ENCODE results near the gene TPCN1. TPM values are rescaled to one million over a fixed set of nuclear protein-coding genes. Genes with fewer than 3 reads are reported as not detected.

Gene TPCN1
- total RNA-seq, 1 experiment from 2014 or later = 43.0 TPM

DNA sequence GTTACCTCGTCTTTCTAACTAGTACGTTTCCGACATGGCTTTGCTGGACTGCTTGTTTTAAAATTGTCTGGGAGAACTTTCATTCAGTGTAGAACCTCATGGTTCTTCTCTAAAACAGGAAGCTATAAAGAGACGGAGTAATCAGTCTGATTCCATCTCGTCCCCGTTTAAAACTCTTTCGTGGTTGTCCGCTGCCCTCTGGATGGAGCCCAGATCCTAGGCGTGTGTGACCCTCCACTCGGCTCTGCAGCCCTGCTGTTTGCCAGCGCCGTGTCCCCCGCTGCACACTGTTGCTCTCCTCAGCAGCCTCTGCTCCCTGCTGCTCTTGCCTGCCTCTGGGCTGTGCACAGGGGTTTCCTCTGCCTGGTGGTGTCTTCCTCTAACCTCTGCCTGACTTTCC, 63.5 kb downstream of the TPCN1 start:
- POLR2A ChIA-PET = no interaction called here
- DNase-seq (ENCODE audit: unreplicated experiment) = no peak
- intact Hi-C loops (cut with micrococcal nuclease) = no loop called here
- no peaks in the 10 kb centered on the region for H3K9me3 Mint-ChIP-seq (ENCODE audit: unreplicated experiment)
- CTCF ChIA-PET = interaction anchor here (1.3 kb wide), 1 partner anchor 141 kb away, joined by 7 read pairs; no protein-coding TSS in a partner anchor
- H3K4me1 Mint-ChIP-seq (ENCODE audit: insufficient read depth, unreplicated experiment) = no peaks in the 10 kb centered on the region
- BruUV-seq (replicated peaks) = no TSS peak
- H3K36me3 Mint-ChIP-seq (ENCODE audit: insufficient read depth, unreplicated experiment) = peaks cover 93% of the 10 kb centered on the region
- H3K27ac Mint-ChIP-seq (ENCODE audit: low read depth, unreplicated experiment) = no peak overlapping the region
- TF ChIP-seq, protein P1, sequence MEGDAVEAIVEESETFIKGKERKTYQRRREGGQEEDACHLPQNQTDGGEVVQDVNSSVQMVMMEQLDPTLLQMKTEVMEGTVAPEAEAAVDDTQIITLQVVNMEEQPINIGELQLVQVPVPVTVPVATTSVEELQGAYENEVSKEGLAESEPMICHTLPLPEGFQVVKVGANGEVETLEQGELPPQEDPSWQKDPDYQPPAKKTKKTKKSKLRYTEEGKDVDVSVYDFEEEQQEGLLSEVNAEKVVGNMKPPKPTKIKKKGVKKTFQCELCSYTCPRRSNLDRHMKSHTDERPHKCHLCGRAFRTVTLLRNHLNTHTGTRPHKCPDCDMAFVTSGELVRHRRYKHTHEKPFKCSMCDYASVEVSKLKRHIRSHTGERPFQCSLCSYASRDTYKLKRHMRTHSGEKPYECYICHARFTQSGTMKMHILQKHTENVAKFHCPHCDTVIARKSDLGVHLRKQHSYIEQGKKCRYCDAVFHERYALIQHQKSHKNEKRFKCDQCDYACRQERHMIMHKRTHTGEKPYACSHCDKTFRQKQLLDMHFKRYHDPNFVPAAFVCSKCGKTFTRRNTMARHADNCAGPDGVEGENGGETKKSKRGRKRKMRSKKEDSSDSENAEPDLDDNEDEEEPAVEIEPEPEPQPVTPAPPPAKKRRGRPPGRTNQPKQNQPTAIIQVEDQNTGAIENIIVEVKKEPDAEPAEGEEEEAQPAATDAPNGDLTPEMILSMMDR (IDR thresholded peaks at IDR 0.05; ENCODE audit: unreplicated experiment) = no peak
- H3K4me3 Mint-ChIP-seq (ENCODE audit: unreplicated experiment) = no peak overlapping the region
- no peaks in the 10 kb centered on the region for H3K27me3 Mint-ChIP-seq (ENCODE audit: insufficient read depth, unreplicated experiment)

DNA sequence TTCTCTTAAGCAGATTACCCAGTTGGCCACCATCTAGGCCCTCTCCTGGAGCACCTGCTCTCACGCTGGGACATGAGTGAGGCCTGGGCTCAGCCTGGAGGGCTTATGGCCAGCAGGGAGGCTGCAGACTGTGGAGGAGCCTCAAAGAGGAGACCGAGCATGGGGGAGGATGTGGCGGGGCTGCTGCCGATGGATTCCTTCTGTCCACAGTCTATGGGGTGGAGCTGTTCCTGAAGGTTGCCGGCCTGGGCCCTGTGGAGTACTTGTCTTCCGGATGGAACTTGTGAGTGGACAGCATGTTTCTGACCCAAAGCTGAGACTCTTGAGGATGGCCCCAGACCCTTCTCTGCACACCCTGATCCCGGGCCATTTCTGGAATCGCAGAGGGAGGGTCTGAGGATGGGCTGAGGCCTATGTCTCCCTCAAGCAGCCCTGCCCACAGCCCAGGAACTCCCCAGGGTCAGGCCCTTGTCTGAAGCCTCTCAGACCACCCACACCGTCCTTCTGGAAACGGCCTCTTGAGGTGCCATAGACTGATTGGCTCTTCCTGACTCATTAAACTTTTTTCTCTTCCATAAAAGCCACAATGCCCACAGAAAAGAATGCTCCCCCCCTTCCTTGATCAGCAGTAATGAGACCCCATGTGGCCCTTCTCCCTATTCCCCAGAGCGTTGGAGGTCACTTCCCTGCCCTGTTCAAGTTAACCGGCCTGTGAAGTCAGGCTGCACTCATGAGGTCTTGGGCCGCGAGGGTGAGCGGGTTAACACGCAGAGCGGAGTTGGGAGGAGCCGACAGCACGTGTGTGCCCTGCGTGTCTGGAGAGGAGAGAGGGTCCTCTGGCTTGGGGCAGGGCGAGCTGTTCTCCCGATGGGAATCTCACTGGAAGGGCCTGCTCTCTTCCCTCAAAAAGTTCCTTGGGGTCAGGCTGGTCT, 64.7 kb downstream of the TPCN1 start:
- Mint-ChIP-seq H3K4me3 (ENCODE audit: unreplicated experiment) (no peak overlapping the region), H3K9me3 (ENCODE audit: unreplicated experiment) (no peaks in the 10 kb centered on the region), H3K27me3 (ENCODE audit: insufficient read depth, unreplicated experiment) (no peaks in the 10 kb centered on the region), H3K36me3 (ENCODE audit: insufficient read depth, unreplicated experiment) (peaks cover 90% of the 10 kb centered on the region), H3K4me1 (ENCODE audit: insufficient read depth, unreplicated experiment) (no peaks in the 10 kb centered on the region), H3K27ac (ENCODE audit: low read depth, unreplicated experiment) (no peak overlapping the region)
- no TSS peak for BruUV-seq (replicated peaks)
- no peak for DNase-seq (ENCODE audit: unreplicated experiment)
- intact Hi-C loops (cut with micrococcal nuclease) = no loop called here
- ChIA-PET CTCF (no interaction called here), POLR2A (no interaction called here)
- TF ChIP-seq, protein P1 (IDR thresholded peaks at IDR 0.05; ENCODE audit: unreplicated experiment) = no peak

DNA sequence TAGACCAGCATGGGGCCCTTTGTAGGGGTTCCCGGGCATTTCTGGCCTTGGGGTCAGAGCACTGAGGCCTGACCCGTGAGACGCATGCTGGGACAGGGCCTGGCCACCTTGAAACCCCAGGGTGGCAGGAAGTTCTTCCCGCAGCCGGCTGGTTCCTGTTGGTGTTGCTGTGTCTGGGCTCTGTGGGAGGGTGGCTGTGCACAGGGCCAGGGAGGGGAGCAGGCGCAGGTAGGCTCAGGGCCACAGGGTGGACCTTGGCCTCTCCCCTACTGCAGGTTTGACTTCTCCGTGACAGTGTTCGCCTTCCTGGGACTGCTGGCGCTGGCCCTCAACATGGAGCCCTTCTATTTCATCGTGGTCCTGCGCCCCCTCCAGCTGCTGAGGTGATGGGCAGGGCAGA, 65.4 kb downstream of the TPCN1 start:
- Mint-ChIP-seq H3K4me3 (ENCODE audit: unreplicated experiment) (no peak overlapping the region), H3K36me3 (ENCODE audit: insufficient read depth, unreplicated experiment) (peaks cover 89% of the 10 kb centered on the region), H3K4me1 (ENCODE audit: insufficient read depth, unreplicated experiment) (no peaks in the 10 kb centered on the region), H3K9me3 (ENCODE audit: unreplicated experiment) (no peaks in the 10 kb centered on the region), H3K27ac (ENCODE audit: low read depth, unreplicated experiment) (no peak overlapping the region), H3K27me3 (ENCODE audit: insufficient read depth, unreplicated experiment) (no peaks in the 10 kb centered on the region)
- TF ChIP-seq, protein P1 (IDR thresholded peaks at IDR 0.05; ENCODE audit: unreplicated experiment) = no peak
- no TSS peak for BruUV-seq (replicated peaks)
- intact Hi-C loops (cut with micrococcal nuclease) = no loop called here
- ChIA-PET POLR2A (no interaction called here), CTCF (no interaction called here)
- DNase-seq (ENCODE audit: unreplicated experiment) = no peak

DNA sequence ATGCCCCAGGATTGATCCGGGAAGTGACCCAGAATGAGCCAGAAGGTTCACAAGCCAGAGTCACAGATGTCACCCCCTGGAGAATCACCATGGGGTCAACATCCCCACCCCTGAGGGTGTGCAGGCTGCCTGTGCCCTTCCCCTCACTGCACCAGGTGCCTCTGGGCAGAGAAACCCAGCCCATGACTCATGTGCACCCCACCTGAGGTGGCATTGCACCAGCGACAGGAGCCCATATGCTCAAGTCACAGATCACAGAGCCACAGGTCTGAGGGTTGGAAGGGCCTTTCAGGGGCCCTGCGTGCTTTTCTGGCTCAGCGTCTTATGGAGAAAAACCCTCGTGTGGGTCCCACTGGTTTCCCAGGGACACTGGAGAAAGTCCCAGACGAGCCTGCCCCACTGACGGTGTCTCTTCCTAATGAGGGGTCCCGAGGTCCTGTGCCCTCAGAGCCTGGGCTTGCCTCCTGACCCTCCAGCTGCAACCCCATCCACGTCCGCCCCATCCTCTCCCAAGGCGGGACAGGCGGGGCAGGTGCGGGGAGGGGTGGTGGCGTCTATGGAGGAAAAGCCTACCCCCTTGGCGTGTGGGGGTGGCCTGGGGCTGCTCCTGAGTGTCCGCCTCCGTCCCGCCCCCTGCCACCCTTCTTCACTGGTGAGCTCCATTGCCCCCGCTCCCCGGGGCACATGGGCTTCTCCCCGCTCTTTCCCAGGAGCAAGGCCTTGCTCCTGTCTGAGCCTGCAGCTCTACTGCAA, 66.1 kb downstream of the TPCN1 start:
- intact Hi-C loops (cut with micrococcal nuclease) = no loop called here
- ChIA-PET POLR2A (no interaction called here), CTCF (no interaction called here)
- Mint-ChIP-seq H3K4me1 (ENCODE audit: insufficient read depth, unreplicated experiment) (no peaks in the 10 kb centered on the region), H3K36me3 (ENCODE audit: insufficient read depth, unreplicated experiment) (peaks cover 89% of the 10 kb centered on the region), H3K4me3 (ENCODE audit: unreplicated experiment) (no peak overlapping the region), H3K27ac (ENCODE audit: low read depth, unreplicated experiment) (no peak overlapping the region), H3K9me3 (ENCODE audit: unreplicated experiment) (no peaks in the 10 kb centered on the region), H3K27me3 (ENCODE audit: insufficient read depth, unreplicated experiment) (no peaks in the 10 kb centered on the region)
- BruUV-seq (replicated peaks) = no TSS peak
- DNase-seq (ENCODE audit: unreplicated experiment) = no peak
- TF ChIP-seq, protein P1 (IDR thresholded peaks at IDR 0.05; ENCODE audit: unreplicated experiment) = no peak
